Ovary (tissue), 9 donors: Measurements from ENCODE around the gene PRKCH. TPM values are rescaled to one million over a fixed set of nuclear protein-coding genes. Genes with fewer than 3 reads are reported as not detected.

Experiments
- DNase-seq, 5 donors: peaks; one replicate each; pipeline ENCODE4 v3.0.0-alpha.2; 2019 to 2020
- H3K27ac ChIP-seq, 2 donors: fragments of 200-600 bp; one replicate each; pipeline versions ENCODE4 v1.5.1 to v1.8.0; 2019 to 2022
- H3K27me3 ChIP-seq: fragments of 200-600 bp; one replicate; pipeline ENCODE4 v1.8.0; 2022
- H3K36me3 ChIP-seq: fragments of 200-600 bp; sonication (generic); one replicate; pipeline ENCODE4 v1.5.1; 2019
- H3K4me1 ChIP-seq: one replicate; pipeline ENCODE4 v1.8.1; 2013; ENCODE audit warnings: mild to moderate bottlenecking, moderate library complexity; ENCODE audit not compliant: insufficient read depth
- H3K4me3 ChIP-seq: fragments of 200-600 bp; sonication (generic); one replicate; pipeline ENCODE4 v1.5.1; 2017
- H3K9me3 ChIP-seq, 2 donors: fragments of 200-600 bp in 1 of 2; sonication (generic) in 1 of 2; one replicate each; pipeline versions ENCODE4 v1.5.1 to v1.8.1; 2013 to 2019; ENCODE audit warnings: mild to moderate bottlenecking in 1 of 2, moderate library complexity in 1 of 2
- EP300 ChIP-seq: sonication (generic); formaldehyde crosslinking; IDR thresholded peaks from one replicate; pipeline ENCODE4 v1.6.1; 2017; ENCODE audit warnings: antibody characterized with exemption
- POLR2A ChIP-seq: fragments of 450-650 bp; IDR thresholded peaks from one replicate; pipeline ENCODE4 v1.6.1; 2017; ENCODE audit warnings: antibody characterized with exemption, mild to moderate bottlenecking, moderate library complexity
- WGBS, 3 donors: extraction: QIAGEN DNeasy Blood & Tissue Kit in 1 of 3; methylation state at CpG; one replicate each; pipeline versions ENCODE4 v1.1.5 to v1.1.7; 2013 to 2017; 5-methylcytosine and 5-hydroxymethylcytosine counted together
- intact Hi-C, 4 donors: fragments of 100-400 bp; cut with DNase I; formaldehyde crosslinking; loops; one replicate each; pipeline versions ENCODE4 v1.11.0 to v1.15.1; 2022 to 2023
- polyA plus RNA-seq, 2 donors: library from polyadenylated mRNA; stranded (reverse); fragments of 200-250 nt in 1 of 2; fragments of 350-450 nt in 1 of 2; fragmentation: Illumina TruSeq in 1 of 2; extraction: RNeasy Lipid Tissue Mini Kit (QIAGEN cat#74804) in 1 of 2; gene quantifications; one replicate each; pipeline ENCODE4 v1.2.3, GENCODE V29; 2013 to 2014
- total RNA-seq, 7 donors: library from RNA; depleted of rRNA in 2 of 7; stranded (reverse); fragments of >200 nt in 2 of 7; fragmentation: NEBNext Ultra II Directional in 3 of 7; extraction: Animal tissue kit (Norgen Biotek cat#: 25700) in 3 of 7; gene quantifications; one replicate each; pipeline versions ENCODE4 v1.1.0 to v1.2.4, GENCODE V29; 2016 to 2023
- TF ChIP-seq, protein P1 (sequence below), 3 donors: fragments of 450-650 bp in 2 of 3; fragments of 200-600 bp in 1 of 3; IDR thresholded peaks; one replicate each; pipeline versions ENCODE4 v1.5.1 to v1.8.0; 2016 to 2022; ENCODE audit warnings: antibody characterized with exemption in 3 of 3, mild to moderate bottlenecking in 1 of 3
- donor health status: DM: no; HTN: no; CAD: no; lungs with moderate emphysema.
- donor health status: DM: no; HTN: no; CAD: no.
- donor health status: Bipolar disorder and iron deficiency.
- donor health status: DM: yes; HTN: yes; CAD: no.
- donor health status: DM: no; HTN: no; CAD: no.
- donor health status: DM: yes; HTN: yes; CAD: no.

PRKCH gene
- total and polyA plus RNA-seq, 9 donors: 8.4 to 47.6 (median 15.9) TPM

DNA sequence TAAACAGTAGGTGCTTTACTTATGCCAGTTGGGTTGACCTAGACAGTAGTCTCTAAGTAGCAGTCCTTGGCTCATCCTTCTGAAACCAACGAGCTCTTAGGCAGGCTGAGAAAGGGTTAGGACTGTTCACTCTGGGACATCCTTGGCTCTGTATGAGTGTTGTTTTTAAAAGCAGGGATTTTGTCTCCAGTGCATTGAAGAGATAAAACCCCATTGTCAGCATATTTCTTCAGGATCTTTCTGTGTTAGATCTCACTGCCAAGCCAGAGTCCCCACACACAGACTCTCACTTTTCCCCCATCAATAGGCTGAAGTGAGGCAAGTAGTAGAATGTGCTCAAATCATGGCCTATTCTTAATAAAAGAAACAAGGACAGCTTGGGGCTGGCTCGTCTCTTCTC lies 250.5 kb downstream of the PRKCH start:
- H3K4me1 ChIP-seq: peaks cover 8% of the 10 kb centered on the region
- WGBS, 3 donors: 53 to 60% (median 54%) methylated on average over 2 of the region's 2 CpGs
- no peaks in the 10 kb centered on the region for H3K27me3 ChIP-seq
- H3K36me3 ChIP-seq: no peaks in the 10 kb centered on the region
- H3K4me3 ChIP-seq: no peak overlapping the region
- intact Hi-C loops: loop anchor here in 1 of 4 donors (10.0 kb wide), 1 partner anchor 87 kb away; no protein-coding TSS in a partner anchor
- TF ChIP-seq, protein P1, sequence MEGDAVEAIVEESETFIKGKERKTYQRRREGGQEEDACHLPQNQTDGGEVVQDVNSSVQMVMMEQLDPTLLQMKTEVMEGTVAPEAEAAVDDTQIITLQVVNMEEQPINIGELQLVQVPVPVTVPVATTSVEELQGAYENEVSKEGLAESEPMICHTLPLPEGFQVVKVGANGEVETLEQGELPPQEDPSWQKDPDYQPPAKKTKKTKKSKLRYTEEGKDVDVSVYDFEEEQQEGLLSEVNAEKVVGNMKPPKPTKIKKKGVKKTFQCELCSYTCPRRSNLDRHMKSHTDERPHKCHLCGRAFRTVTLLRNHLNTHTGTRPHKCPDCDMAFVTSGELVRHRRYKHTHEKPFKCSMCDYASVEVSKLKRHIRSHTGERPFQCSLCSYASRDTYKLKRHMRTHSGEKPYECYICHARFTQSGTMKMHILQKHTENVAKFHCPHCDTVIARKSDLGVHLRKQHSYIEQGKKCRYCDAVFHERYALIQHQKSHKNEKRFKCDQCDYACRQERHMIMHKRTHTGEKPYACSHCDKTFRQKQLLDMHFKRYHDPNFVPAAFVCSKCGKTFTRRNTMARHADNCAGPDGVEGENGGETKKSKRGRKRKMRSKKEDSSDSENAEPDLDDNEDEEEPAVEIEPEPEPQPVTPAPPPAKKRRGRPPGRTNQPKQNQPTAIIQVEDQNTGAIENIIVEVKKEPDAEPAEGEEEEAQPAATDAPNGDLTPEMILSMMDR (IDR thresholded peaks at IDR 0.05): no peak
- TF ChIP-seq POLR2A (no peak), EP300 (no peak)
- no peak for DNase-seq
- no peaks in the 10 kb centered on the region for H3K9me3 ChIP-seq
- H3K27ac ChIP-seq: no peak overlapping the region

DNA sequence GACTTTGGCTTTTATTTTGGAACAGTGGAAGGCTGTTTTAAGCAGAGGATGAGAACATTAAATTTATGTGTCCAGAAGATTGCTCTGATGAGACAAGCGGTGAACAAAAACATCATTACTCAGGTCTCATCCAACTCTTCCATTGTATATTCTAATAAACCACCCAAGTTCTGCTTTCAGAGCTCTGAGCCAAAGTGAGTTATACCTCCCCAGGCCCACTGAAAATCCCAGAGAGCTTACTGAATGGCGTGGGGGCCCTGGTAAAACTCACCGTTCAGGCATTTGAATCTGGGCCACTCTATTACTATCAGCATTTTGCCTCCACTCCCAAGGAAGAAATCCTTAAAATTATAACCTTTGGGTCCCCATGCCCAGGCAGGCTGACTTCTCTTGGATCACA lies 251.9 kb downstream of the PRKCH start:
- Histone ChIP-seq H3K4me1 (peaks cover 8% of the 10 kb centered on the region), H3K36me3 (no peaks in the 10 kb centered on the region), H3K4me3 (no peak overlapping the region), H3K27me3 (no peaks in the 10 kb centered on the region), H3K27ac (no peak overlapping the region), H3K9me3 (no peaks in the 10 kb centered on the region)
- no peak for DNase-seq
- intact Hi-C loops: loop anchor here in 1 of 4 donors (10.0 kb wide), 1 partner anchor 89 kb away; no protein-coding TSS in a partner anchor
- no peak for TF ChIP-seq EP300
- TF ChIP-seq, protein P1 (IDR thresholded peaks at IDR 0.05): no peak
- no peak for TF ChIP-seq POLR2A
- 11 to 14% (median 11%) methylated on average over 3 of the region's 3 CpGs for WGBS, 3 donors

DNA sequence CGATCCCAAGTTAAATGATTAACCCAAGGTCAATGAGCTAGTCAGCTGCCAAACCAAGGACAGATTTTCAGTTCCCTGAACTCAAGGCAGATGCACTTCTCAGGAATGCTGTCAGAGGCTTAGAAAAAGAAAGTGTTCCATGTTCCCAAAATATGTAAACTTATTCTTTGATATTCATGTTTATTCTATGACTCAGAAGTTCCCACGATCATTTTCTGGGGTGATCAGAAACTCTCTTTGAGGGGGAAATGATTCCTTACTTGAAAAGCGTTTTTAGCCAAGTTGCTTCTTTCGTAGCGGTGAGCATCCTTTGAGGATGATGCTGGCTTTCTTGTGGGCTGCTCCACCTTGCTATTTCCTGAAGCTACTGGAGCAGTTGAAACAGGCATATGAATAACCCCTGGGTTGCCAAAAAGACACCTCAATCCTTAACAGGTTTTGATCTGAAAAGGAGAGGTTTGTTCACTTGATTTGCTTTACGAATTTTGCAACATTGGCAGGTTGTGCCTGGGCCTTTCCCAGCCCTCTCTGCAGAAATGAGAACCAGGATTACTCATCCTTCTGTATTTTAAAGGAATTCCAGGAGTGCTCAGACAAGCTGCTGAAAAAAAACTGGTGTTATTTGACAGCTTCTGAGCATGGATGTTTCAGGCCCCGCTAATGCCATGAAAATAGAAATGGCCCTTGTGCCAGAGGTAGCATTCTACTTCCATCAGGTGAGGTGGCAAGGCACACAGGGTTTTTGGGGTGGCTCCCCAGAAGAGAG lies 252.6 kb downstream of the PRKCH start:
- DNase-seq: no peak
- H3K36me3 ChIP-seq: no peaks in the 10 kb centered on the region
- 9 to 22% (median 11%) methylated on average over 7 of the region's 7 CpGs for WGBS, 3 donors
- intact Hi-C loops: loop anchor here in 1 of 4 donors (10.0 kb wide), 1 partner anchor 89 kb away; no protein-coding TSS in a partner anchor
- no peaks in the 10 kb centered on the region for H3K27me3 ChIP-seq
- H3K4me1 ChIP-seq: peaks cover 8% of the 10 kb centered on the region
- H3K4me3 ChIP-seq: no peak overlapping the region
- TF ChIP-seq, protein P1 (IDR thresholded peaks at IDR 0.05): no peak
- TF ChIP-seq POLR2A: no peak
- no peak for TF ChIP-seq EP300
- no peak overlapping the region for H3K27ac ChIP-seq
- no peaks in the 10 kb centered on the region for H3K9me3 ChIP-seq

DNA sequence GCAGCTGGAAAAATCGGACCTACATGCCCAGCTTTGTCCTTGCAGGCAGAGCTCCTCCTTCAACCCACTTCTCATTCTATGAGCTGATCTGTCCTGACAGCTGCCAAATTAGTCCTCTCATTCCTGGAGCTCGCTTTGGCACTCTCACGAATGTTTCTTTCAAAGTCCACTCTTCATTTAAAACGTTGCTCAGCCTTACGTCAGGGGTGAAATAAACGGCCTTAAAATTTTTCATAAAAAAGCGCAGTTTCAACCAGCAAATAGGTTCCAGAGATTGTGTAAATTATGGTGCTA lies 253.1 kb downstream of the PRKCH start:
- no peak overlapping the region for H3K4me3 ChIP-seq
- WGBS, 3 donors: 89 to 91% (median 91%) methylated on average over 7 of the region's 7 CpGs
- H3K36me3 ChIP-seq: no peaks in the 10 kb centered on the region
- no peak for TF ChIP-seq EP300
- no peak for TF ChIP-seq POLR2A
- TF ChIP-seq, protein P1 (IDR thresholded peaks at IDR 0.05): no peak
- no peak overlapping the region for H3K27ac ChIP-seq
- H3K27me3 ChIP-seq: no peaks in the 10 kb centered on the region
- no peaks in the 10 kb centered on the region for H3K9me3 ChIP-seq
- intact Hi-C loops: loop anchor here in 1 of 4 donors (10.0 kb wide), 1 partner anchor 90 kb away; no protein-coding TSS in a partner anchor
- peaks cover 8% of the 10 kb centered on the region for H3K4me1 ChIP-seq
- no peak for DNase-seq
